ENCODE results near the gene NAAA. TPM values are rescaled to one million over a fixed set of nuclear protein-coding genes. Genes with fewer than 3 reads are reported as not detected.

NAAA gene
- total and polyA plus RNA-seq, 9 of the 15 experiments (the other 6 are each of a cell fraction or from before 2014, with no cell fraction given), result 1.3 to 7.9 (median 5.9) TPM

DNA sequence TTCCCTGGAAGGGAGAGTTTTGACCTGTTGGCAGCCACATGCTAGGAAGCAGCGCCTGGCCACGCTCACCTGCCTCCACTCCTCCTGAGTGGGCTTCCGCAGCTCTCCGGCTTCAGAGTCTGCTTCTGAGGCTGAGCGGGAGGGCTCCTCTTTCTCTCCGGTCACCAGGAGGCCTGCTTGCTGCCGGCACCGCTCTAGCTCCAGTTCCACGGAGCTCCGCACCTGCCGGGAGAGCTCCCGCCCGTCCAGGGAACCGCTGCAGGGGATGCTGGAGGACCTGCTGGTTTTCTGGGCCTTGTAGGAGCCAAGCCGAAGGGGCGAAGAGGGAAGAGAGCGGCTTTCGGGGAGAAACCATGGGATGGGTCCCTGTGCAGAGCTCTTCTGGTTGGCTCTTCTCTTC is 64.6 kb downstream of the NAAA start (continued):
- TF ChIP-seq RBBP5 (IDR thresholded peaks at IDR 0.05; ENCODE audit: borderline replicate concordance, insufficient read depth, low read length, poor library complexity, severe bottlenecking) (no peak), PHF20 (IDR thresholded peaks at IDR 0.05; ENCODE audit: partially characterized antibody) (no peak), HMG20B (CRISPR knock-in tag; IDR thresholded peaks at IDR 0.05) (no peak)

- CTCF ChIA-PET (ENCODE audit: low intra/inter-chr PET ratio), result no interaction called here
- Histone ChIP-seq H3K79me2 (ENCODE audit: control insufficient read depth, insufficient read depth, low read length) (no peaks in the 10 kb centered on the region), H3K9ac (ENCODE audit: insufficient read depth in 1 of 2, low read depth in 2 of 2, low read length in 2 of 2) (no peak overlapping the region), H3K27ac (ENCODE audit: extremely low read depth, low read depth, low read length) (no peak overlapping the region), H3K4me1 (replicated peaks in 1 of 2; ENCODE audit: control insufficient read depth in 2 of 2, insufficient read depth in 2 of 2, low read length in 2 of 2) (no peaks in the 10 kb centered on the region), H2AFZ (ENCODE audit: low read depth, low read length) (no peak overlapping the region), H4K20me1 (replicated peaks; ENCODE audit: control insufficient read depth, insufficient read depth, low read length) (no peaks in the 10 kb centered on the region), H3K4me3 (no peak overlapping the region), H3K9me1 (ENCODE audit: control insufficient read depth, insufficient read depth, low read length) (no peaks in the 10 kb centered on the region), H3K4me2 (ENCODE audit: insufficient read depth, low read length) (no peak overlapping the region), H3K36me3 (ENCODE audit: control insufficient read depth, insufficient read depth, low read length) (no peaks in the 10 kb centered on the region), H3K27me3 (ENCODE audit: control insufficient read depth in 2 of 2, insufficient read depth in 2 of 2, low read length in 2 of 2) (peaks cover 10 to 23% of the 10 kb centered on the region in 2 experiments; a peak in 4 of 5 replicates), H3K9me3 (replicated peaks; ENCODE audit: control insufficient read depth, insufficient read depth, low read depth, low read length) (no peaks in the 10 kb centered on the region)
- ATAC-seq, result no peak
- POLR2A ChIA-PET, result interaction anchor here (1.3 kb wide), 1 partner anchor 12 kb away, joined by 3 read pairs; no protein-coding TSS in a partner anchor
- 2% methylated on average over 3 of the region's 3 CpGs for WGBS (ENCODE audit: insufficient coverage, low coverage, missing lambda C conversion rate)
- in situ Hi-C loops (cut with MboI) (no loop called here), intact Hi-C loops (cut with micrococcal nuclease) (no loop called here)
- no peak for DNase-seq (ENCODE audit: extremely low read depth in 1 of 4, low spot score in 3 of 4)
- FAIRE-seq, result no peak
- TF ChIP-seq CTBP1 (IDR thresholded peaks at IDR 0.05; ENCODE audit: borderline replicate concordance) (no peak), ETS1 (conservative IDR thresholded peaks at IDR 0.05; ENCODE audit: control insufficient read depth, low read depth, low read length) (no peak), TEAD1 (CRISPR knock-in tag; IDR thresholded peaks at IDR 0.05) (no peak), ZNF507 (tag; conservative IDR thresholded peaks at IDR 0.05) (no peak), U2AF2 (optimal IDR thresholded peaks at IDR 0.05; ENCODE audit: low read depth, low read length) (no peak), SP2 (IDR thresholded peaks at IDR 0.05; ENCODE audit: extremely low read depth, low read depth, low read length, poor library complexity, severe bottlenecking) (no peak), BRD9 (IDR thresholded peaks at IDR 0.05; ENCODE audit: low read depth, partially characterized antibody) (no peak)
- BruUV-seq (replicated peaks), result no TSS peak
Observed at GRCh38 chr4:75869100-75869499, 71.7 kb downstream of the NAAA start.

Data from K562 (cell line).